Small intestine (tissue), 7 donors: ENCODE data around the gene METTL17. TPM values are rescaled to one million over a fixed set of nuclear protein-coding genes. Genes with fewer than 3 reads are reported as not detected.
"Not testable (repeated sequence)": the region's sequence is repeated elsewhere in the genome, so short reads cannot be mapped to it uniquely, and the experiment has no call there.

Source experiments
- DNase-seq, 2 donors: peaks; one replicate each; pipeline versions ENCODE4 v3.0.0 to v3.0.0-alpha.2; 2013
- FAIRE-seq: peaks from 2 replicates; lab custom pipeline; 2012; peaks lifted over from hg19 to GRCh38; lab: Jason Lieb, UNC
- H3K27ac ChIP-seq, 3 donors: one replicate each; pipeline ENCODE4 v1.5.1; 2013; ENCODE audit warnings: low read length in 2 of 3, mild to moderate bottlenecking in 2 of 3, control low read depth in 1 of 3, inconsistent platforms in 1 of 3, low read depth in 1 of 3, moderate library complexity in 1 of 3
- H3K27me3 ChIP-seq, 3 donors: one replicate each; pipeline ENCODE4 v1.6.1; 2013; ENCODE audit warnings: low read length in 3 of 3, inconsistent platforms in 1 of 3; ENCODE audit not compliant: control insufficient read depth in 3 of 3, insufficient read depth in 3 of 3
- H3K36me3 ChIP-seq, 3 donors: one replicate each; pipeline ENCODE4 v1.6.1; 2013; ENCODE audit warnings: low read length in 3 of 3, inconsistent platforms in 1 of 3, low read depth in 1 of 3, mild to moderate bottlenecking in 1 of 3, moderate library complexity in 1 of 3; ENCODE audit not compliant: control insufficient read depth in 3 of 3, insufficient read depth in 2 of 3
- H3K4me1 ChIP-seq, 3 donors: one replicate each; pipeline ENCODE4 v1.6.1; 2013; ENCODE audit warnings: low read length in 2 of 3, inconsistent platforms in 1 of 3, low read depth in 1 of 3, mild to moderate bottlenecking in 1 of 3, moderate library complexity in 1 of 3; ENCODE audit not compliant: control insufficient read depth in 3 of 3, insufficient read depth in 2 of 3
- H3K4me3 ChIP-seq, 3 donors: one replicate each; pipeline ENCODE4 v1.5.1; 2013; ENCODE audit warnings: low read length in 3 of 3, control low read depth in 1 of 3, inconsistent platforms in 1 of 3, low read depth in 1 of 3, mild to moderate bottlenecking in 1 of 3, moderate library complexity in 1 of 3
- H3K9me3 ChIP-seq, 2 donors: one replicate each; pipeline ENCODE4 v1.6.1; 2013; ENCODE audit warnings: low read depth in 1 of 2, low read length in 1 of 2; ENCODE audit not compliant: control insufficient read depth in 2 of 2, insufficient read depth in 1 of 2
- whole genome bisulfite sequencing, 3 donors: extraction: QIAGEN DNeasy Blood & Tissue Kit; methylation state at CpG; one replicate each; pipeline ENCODE4 v1.1.7; 2013; 5-methylcytosine and 5-hydroxymethylcytosine counted together
- polyA plus RNA-seq, 4 donors: library from polyadenylated mRNA; stranded (reverse) in 3 of 4; unstranded in 1 of 4; fragments of 200-250 nt in 3 of 4; fragments of 120-200 nt in 1 of 4; gene quantifications; one replicate each; pipeline versions ENCODE4 v1.2.1 to v1.2.3, GENCODE V29; 2013
- donor health status: healthy with polysubstance abuse.
- donor health status: control.
- donor health status: control.
- donor health status: Bipolar disorder and iron deficiency.
- donor health status: healthy.

Gene METTL17
- polyA plus RNA-seq, 4 donors: 68.5 to 119 (median 77.5) TPM

GRCh38 chr14:20998139-20998538, 8.4 kb downstream of the METTL17 start:
- no peaks in the 10 kb centered on the region for H3K9me3 ChIP-seq
- WGBS, 3 donors: 53 to 63% (median 55%) methylated on average over 3 of the region's 3 CpGs
- no peak overlapping the region for H3K4me3 ChIP-seq
- FAIRE-seq (no peak), DNase-seq (peak in 1 of 2 donors; percentile 66)
- peaks cover 0 to 55% (median 0%) of the 10 kb centered on the region in 3 donors for H3K4me1 ChIP-seq
- H3K36me3 ChIP-seq: peaks cover 6 to 28% (median 23%) of the 10 kb centered on the region in 3 donors
- H3K27me3 ChIP-seq: no peaks in the 10 kb centered on the region
- peak overlapping the region in 1 of 3 donors; percentile 7 for H3K27ac ChIP-seq

GRCh38 chr14:20998674-20999366, 9.0 kb downstream of the METTL17 start, which contains the start of gene SLC39A2:
TSS of gene SLC39A2 (plus strand) at chr14:20999293. CDS start at chr14:20999447, 154 bp downstream.
- no peak for FAIRE-seq
- peaks cover 0 to 55% (median 0%) of the 10 kb centered on the region in 3 donors for H3K4me1 ChIP-seq
- 38 to 44% (median 40%) methylated on average over 6 of the region's 6 CpGs for WGBS, 3 donors
- peak within 1 kb of the TSS in 1 of 3 donors; percentile 29 for H3K27ac ChIP-seq
- H3K4me3 ChIP-seq: no peak within 1 kb of the TSS
- peaks cover 5 to 25% (median 22%) of the 10 kb centered on the region in 3 donors for H3K36me3 ChIP-seq
- DNase-seq: peak in 1 of 2 donors; percentile 46
- H3K27me3 ChIP-seq: no peaks in the 10 kb centered on the region
- H3K9me3 ChIP-seq: no peaks in the 10 kb centered on the region

- peaks cover 0 to 55% (median 0%) of the 10 kb centered on the region in 3 donors for H3K4me1 ChIP-seq
- WGBS, 3 donors: 47 to 69% (median 59%) methylated on average over 4 of the region's 4 CpGs
- H3K4me3 ChIP-seq: no peak overlapping the region
- H3K27me3 ChIP-seq: no peaks in the 10 kb centered on the region
- H3K36me3 ChIP-seq: peaks cover 2 to 21% (median 16%) of the 10 kb centered on the region in 3 donors
- FAIRE-seq (no peak), DNase-seq (peak in 1 of 2 donors; percentile 68)
- H3K9me3 ChIP-seq: no peaks in the 10 kb centered on the region
- H3K27ac ChIP-seq: peak overlapping the region in 1 of 3 donors; percentile 29
Observed at GRCh38 chr14:20999591-20999990, 9.8 kb downstream of the METTL17 start.

- Histone ChIP-seq H3K4me1 (peaks cover 0 to 43% (median 0%) of the 10 kb centered on the region in 3 donors), H3K27ac (no peak overlapping the region), H3K4me3 (no peak overlapping the region), H3K27me3 (no peaks in the 10 kb centered on the region), H3K9me3 (no peaks in the 10 kb centered on the region), H3K36me3 (peaks cover 2 to 7% (median 4%) of the 10 kb centered on the region in 3 donors)
- WGBS, 3 donors: 70 to 74% (median 73%) methylated on average over 7 of the region's 7 CpGs
- FAIRE-seq (no peak), DNase-seq (no peak)
Observed at GRCh38 chr14:21001218-21001617, 11.4 kb downstream of the METTL17 start.

GRCh38 chr14:21003788-21004346, 14.1 kb downstream of the METTL17 start:
- 86 to 95% (median 87%) methylated on average over 14 of the region's 14 CpGs for WGBS, 3 donors
- H3K4me1 ChIP-seq: peaks cover 0 to 25% (median 0%) of the 10 kb centered on the region in 3 donors
- no peak overlapping the region for H3K4me3 ChIP-seq
- H3K36me3 ChIP-seq: no peaks in the 10 kb centered on the region
- FAIRE-seq (no peak), DNase-seq (no peak)
- no peaks in the 10 kb centered on the region for H3K27me3 ChIP-seq
- no peak overlapping the region for H3K27ac ChIP-seq
- no peaks in the 10 kb centered on the region for H3K9me3 ChIP-seq

- WGBS, 3 donors: 35 to 63% (median 60%) methylated on average over 3 of the region's 3 CpGs
- H3K9me3 ChIP-seq, DNase-seq, FAIRE-seq, H3K27ac ChIP-seq, H3K4me3 ChIP-seq, H3K27me3 ChIP-seq, H3K36me3 ChIP-seq: not testable (repeated sequence)
- H3K4me1 ChIP-seq: peaks cover 0 to 11% (median 0%) of the 10 kb centered on the region in 3 donors
Observed at GRCh38 chr14:21009721-21010120, 19.9 kb downstream of the METTL17 start.

GRCh38 chr14:21011136-21011535, 21.4 kb downstream of the METTL17 start:
- H3K36me3 ChIP-seq: no peaks in the 10 kb centered on the region
- FAIRE-seq (no peak), DNase-seq (no peak)
- H3K27me3 ChIP-seq: no peaks in the 10 kb centered on the region
- peaks cover 0 to 16% (median 0%) of the 10 kb centered on the region in 3 donors for H3K4me1 ChIP-seq
- WGBS, 3 donors: 20 to 48% (median 29%) methylated on average over 1 of the region's 1 CpG
- H3K9me3 ChIP-seq: no peaks in the 10 kb centered on the region
- H3K27ac ChIP-seq: no peak overlapping the region
- no peak overlapping the region for H3K4me3 ChIP-seq

GRCh38 chr14:21014761-21015190, 25.0 kb downstream of the METTL17 start:
- Histone ChIP-seq H3K27ac (no peak overlapping the region), H3K36me3 (peaks cover 0 to 28% (median 5%) of the 10 kb centered on the region in 3 donors), H3K4me1 (peaks cover 0 to 9% (median 0%) of the 10 kb centered on the region in 3 donors), H3K27me3 (no peaks in the 10 kb centered on the region), H3K4me3 (no peak overlapping the region), H3K9me3 (no peaks in the 10 kb centered on the region)
- WGBS, 3 donors: 0 to 2% (median 0%) methylated on average over 4 of the region's 4 CpGs
- peak; percentile 90 to 93 for DNase-seq
- FAIRE-seq: no peak
